GM19452 (cell line): ENCODE measurements around the gene TMED6.

Source experiments
- ATAC-seq: cut with Tn5 transposase; IDR thresholded peaks from one replicate; pipeline ENCODE4 v1.9.1; 2021; ENCODE audit not compliant: unreplicated experiment

TMED6 gene

DNA sequence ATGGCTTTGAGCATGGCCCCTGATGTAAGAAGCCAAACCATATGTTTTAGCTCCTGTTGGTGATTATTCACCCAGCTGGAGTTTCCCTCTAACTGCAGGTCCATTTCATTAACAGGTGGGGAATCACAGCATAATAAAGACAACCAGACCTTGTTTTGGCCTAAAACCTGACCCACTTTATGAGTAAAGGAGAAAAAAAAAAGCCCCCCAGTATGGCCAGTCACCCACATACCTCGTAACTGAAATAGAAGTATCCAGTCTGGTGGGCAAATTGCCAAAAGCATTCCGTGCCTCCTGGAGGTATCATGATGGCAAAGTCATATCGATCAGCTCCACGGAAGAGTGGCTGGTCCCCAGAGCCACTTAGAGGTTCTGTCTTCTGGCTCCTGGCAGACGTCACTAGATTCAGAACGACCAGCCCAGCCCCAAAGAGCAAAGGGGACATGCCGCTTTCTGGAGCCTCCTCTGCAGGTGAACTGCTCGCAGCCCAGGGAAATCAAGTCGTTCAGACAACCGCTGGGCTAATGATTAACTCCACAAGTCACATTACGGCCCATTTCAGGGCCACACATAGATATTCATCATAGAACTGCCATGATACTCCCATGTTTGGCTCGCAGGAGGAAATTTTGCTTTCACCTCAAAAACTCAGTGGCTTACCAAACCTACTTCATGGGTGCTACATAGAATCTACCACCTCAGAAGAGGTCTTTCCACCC lies at the start of gene TMED6:
TSS of gene TMED6 (minus strand) at position 478 of the 719 bp plus-strand sequence. CDS start at position 445, 33 bp downstream.
- no peak for ATAC-seq

GRCh38 chr16:69399361-69399760 lies 47.8 kb upstream of the TMED6 start:
- ATAC-seq, result no peak

GRCh38 chr16:69397821-69398521 lies 46.4 kb upstream of the TMED6 start:
- ATAC-seq, result no peak

- no peak for ATAC-seq
Observed at GRCh38 chr16:69396187-69397061, 44.8 kb upstream of the TMED6 start.

- no peak for ATAC-seq
Observed at GRCh38 chr16:69395859-69396186, 44.2 kb upstream of the TMED6 start.

- no peak for ATAC-seq
Observed at GRCh38 chr16:69393898-69394849, 42.6 kb upstream of the TMED6 start.

- no peak for ATAC-seq
Observed at GRCh38 chr16:69386596-69386995, 35.0 kb upstream of the TMED6 start.

DNA sequence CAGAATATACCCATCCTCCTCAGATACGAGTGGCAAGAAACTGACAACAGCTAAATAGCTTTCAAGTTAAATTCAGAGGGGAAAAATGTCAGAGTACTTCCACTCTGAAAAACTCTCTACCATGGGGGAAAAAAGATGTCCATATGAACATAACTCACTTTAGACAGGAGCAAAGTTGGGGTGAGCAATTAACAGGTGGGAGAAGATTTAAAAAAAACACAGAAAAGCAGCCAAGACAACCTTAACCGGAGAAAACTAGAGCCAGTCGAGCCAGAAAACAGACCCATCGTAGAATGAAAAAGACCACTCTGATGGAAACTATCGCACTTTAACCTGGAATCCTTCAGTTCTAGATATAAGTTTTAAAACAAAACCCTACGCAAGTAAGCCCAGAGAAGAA lies 33.4 kb upstream of the TMED6 start:
- no peak for ATAC-seq

DNA sequence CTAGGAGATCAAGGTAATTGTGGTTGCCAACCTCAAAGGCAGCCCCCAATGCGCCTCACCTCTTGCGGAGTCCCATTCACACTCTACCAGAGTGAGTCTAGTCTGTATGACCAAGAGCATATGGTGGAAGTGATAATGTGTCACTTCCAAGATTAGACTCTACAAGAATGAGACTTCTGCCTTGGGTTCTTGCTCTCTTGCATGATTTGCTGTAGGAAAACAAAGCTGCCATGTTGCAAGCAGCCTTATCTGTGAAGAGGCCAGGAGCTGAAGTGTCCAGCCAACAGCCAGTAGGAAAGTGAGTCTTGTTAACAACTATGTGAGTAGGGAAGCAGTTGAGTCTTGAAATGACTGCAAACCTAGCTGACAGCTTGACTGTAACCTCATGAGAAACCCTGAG lies 30.8 kb upstream of the TMED6 start:
- no peak for ATAC-seq

DNA sequence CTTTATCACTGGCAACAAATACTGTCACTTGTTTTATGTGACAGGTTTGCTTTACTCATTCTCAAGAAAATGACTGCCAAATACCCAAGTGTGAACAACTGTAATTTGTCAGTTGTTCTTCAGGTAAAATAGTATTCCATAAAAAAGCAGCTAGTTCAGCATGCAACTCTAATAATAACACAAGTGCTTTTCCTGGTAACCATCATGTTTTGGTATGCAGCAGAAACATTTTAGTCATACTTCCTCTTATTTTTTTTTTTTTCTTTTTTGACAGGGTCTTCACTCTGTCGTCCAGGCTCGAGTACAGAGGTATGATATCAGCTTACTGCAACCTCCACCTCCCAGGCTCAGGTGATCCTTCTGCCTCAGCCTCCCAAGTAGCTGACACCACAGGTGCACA lies 29.6 kb upstream of the TMED6 start:
- ATAC-seq, result no peak

DNA sequence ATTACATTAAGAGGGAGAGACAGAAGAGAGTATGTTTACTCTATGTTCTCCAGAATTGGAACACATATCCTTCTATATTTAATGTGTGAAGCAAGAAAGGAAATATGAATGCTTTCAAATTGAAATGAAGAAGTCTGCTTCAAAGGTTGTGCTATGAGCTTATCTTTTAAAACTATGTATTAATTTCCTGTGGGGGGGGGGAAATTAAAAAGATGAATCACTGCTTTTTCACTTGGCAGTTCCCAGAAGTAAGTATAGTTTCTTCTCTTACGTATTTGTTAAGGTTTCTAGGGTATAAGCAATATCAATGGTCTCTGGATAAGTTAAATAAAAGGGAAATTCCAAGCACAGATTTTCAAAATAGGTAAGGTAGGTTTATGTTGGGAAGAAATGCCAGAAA lies 27.2 kb upstream of the TMED6 start:
- no peak for ATAC-seq

DNA sequence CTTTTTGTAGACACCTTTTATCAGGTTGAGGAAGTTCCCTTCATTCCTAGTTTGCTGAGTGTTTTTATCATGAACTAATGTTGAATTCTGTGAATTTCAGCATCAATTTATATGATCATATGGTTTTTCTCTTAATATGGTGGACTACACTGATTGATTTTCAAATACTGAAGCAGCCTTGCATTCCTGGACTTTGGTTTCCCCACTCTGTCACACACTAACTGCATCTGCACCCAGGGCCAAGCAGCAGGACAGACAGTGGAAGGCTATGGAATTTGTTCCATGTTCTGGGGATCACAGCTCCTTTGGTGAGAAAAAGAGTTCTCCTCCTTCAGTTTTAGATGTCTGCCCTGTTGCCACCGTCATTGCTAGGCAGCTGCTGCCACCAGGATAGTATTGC lies 26.4 kb upstream of the TMED6 start:
- ATAC-seq, result no peak

GRCh38 chr16:69376393-69377059 lies 24.9 kb upstream of the TMED6 start:
- no peak for ATAC-seq

- no peak for ATAC-seq
Observed at GRCh38 chr16:69373019-69373418, 21.4 kb upstream of the TMED6 start.

DNA sequence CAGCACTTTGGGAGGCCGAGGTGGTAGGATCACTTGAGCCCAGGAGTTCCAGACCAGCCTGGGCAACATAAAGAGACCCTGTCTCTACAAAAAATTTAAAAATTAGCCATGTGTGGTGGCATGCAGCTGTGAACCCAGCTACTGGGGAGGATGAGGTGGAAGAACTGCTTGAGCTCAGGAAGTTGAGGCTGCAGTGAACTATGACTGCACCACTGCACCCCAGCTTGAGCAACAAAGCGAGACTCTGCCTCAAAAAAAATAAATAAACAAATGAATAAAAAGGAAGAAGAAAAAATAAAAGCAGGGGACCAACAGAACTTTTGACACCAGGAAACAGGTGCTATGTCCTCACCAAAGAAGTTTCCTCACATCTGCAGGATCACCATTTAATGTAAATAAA lies 20.0 kb upstream of the TMED6 start:
- no peak for ATAC-seq

DNA sequence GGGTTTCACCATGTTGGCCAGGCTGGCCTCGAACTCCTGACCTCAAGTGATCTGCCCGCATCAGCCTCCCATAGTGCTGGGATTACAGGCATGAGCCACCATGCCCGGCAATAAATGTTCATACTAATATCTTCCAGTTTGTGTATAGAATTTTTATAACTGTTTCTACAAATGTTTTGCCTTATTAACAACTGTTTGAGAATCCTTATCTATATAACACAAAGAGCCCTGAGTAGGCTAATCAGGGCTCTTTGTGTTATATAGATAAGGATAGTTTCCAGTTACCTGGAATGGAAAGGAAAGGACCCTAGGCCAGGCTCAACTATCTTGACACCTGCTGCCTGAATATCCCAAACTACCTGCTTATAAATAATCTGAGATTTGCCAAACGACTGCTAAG lies 17.3 kb upstream of the TMED6 start:
- no peak for ATAC-seq

DNA sequence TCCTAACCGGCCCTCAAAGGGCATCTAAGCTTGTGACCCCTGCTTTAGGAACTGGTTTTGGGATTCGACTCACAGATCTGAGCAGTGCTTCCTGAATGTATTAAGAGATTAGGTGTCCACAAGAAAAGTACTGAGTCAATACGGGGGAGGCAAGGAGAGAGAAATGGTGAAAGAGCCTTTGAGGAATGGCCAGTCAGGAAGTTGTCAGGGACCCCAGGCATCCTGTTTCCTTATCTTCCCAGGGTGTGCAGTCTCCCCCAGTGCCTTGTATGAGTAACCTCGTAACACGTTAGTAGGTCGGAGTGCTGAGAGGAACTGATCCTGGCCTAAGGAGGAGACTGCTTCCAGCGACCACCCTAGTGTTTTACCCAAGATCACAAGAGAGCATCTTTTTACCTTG lies 16.4 kb upstream of the TMED6 start:
- ATAC-seq, result no peak

DNA sequence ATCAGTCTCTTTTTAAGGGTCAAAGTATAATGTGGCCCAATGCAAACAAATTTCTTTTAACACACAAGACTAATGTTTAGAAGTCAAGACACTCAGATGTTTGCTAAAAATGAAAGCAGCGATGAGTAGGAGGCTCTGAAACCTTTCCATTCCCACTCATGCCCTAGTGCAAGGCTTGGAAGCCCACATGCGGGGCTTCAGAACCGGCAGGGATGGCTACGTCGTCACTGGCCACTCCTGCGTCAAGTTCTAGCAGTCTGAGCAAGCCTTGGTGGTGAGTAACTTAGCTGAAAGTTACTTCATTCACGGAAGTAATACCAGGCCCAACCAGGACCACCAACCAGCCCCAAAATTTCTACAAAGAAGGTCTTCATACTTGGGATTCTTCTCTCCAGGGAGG lies 14.8 kb upstream of the TMED6 start:
- ATAC-seq, result no peak

GRCh38 chr16:69365901-69366300 lies 14.3 kb upstream of the TMED6 start:
- no peak for ATAC-seq

DNA sequence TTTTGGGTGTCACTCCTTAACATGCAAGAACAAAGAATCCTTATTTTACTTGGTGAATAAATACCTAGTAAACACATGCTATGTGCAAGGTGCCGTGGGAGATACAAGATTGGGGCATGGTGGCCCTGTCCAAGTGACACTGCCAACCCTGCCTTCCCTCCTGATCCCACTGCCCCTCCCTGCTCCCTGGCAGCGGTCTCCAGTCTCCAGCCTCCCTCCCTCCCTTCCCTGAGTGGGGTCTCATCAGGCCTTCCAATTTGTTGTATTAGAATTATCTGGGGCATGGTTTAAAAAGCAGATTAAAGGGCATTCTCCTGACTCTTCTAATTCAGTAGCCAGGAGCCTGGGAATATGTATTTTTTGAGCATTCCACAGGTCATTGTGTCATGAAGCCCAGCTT lies 12.5 kb upstream of the TMED6 start:
- ATAC-seq, result no peak
